LoVo (cell line): ENCODE measurements around the gene CCDC136.

Experiments used
- DNase-seq: peaks from one replicate; pipeline ENCODE4 v3.0.0-alpha.2; 2016; ENCODE audit warnings: low spot score

CCDC136 gene

GRCh38 chr7:128845475-128845874 is 53.7 kb downstream of the CCDC136 start:
- no peak for DNase-seq

DNA sequence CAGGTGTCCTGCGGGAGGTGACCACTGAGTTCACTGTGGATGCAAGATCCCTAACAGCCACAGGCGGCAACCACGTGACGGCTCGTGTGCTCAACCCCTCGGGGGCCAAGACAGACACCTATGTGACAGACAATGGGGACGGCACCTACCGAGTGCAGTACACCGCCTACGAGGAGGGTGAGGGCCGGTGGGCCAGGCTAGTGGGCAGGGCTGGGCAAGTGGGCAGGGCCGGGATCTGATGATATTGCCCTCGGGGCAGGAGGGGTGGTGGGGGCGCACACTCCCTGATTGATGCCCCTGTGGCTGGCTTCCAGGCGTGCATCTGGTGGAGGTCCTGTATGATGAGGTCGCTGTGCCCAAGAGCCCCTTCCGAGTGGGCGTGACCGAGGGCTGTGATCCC is 54.2 kb downstream of the CCDC136 start:
- no peak for DNase-seq

- no peak for DNase-seq
These were observed 55.1 kb downstream of the CCDC136 start for GRCh38 chr7:128846781-128847444.

- DNase-seq = no peak
These were observed 56.0 kb downstream of the CCDC136 start for GRCh38 chr7:128847721-128848211.

GRCh38 chr7:128848289-128849155 is 56.8 kb downstream of the CCDC136 start:
- DNase-seq = no peak

DNA sequence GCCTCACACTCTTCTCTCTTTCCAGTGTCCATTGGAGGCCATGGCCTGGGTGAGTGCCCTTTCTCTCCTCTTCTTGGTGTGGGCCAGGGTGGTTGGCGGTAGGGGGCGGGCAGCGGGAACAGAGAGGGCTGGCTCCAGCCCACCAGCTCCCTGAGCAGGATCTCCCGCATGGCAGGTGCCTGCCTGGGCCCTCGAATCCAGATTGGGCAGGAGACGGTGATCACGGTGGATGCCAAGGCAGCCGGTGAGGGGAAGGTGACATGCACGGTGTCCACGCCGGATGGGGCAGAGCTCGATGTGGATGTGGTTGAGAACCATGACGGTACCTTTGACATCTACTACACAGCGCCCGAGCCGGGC is 57.4 kb downstream of the CCDC136 start:
- DNase-seq = no peak

- DNase-seq = no peak
These were observed 58.2 kb downstream of the CCDC136 start for GRCh38 chr7:128849804-128850490.

GRCh38 chr7:128852537-128853254 is 60.9 kb downstream of the CCDC136 start:
- DNase-seq = no peak

DNA sequence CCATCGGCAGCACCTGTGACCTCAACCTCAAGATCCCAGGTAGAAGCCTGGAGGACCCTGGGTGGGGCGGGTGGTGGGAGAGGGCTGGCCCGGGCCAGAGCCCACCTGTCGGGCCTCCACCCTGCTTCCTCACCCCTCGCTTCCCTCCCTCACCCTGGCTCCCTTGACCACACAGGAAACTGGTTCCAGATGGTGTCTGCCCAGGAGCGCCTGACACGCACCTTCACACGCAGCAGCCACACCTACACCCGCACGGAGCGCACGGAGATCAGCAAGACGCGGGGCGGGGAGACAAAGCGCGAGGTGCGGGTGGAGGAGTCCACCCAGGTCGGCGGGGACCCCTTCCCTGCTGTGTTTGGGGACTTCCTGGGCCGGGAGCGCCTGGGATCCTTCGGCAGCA is 62.0 kb downstream of the CCDC136 start:
- no peak for DNase-seq

- no peak for DNase-seq
These were observed 62.6 kb downstream of the CCDC136 start for GRCh38 chr7:128854396-128854795.

DNA sequence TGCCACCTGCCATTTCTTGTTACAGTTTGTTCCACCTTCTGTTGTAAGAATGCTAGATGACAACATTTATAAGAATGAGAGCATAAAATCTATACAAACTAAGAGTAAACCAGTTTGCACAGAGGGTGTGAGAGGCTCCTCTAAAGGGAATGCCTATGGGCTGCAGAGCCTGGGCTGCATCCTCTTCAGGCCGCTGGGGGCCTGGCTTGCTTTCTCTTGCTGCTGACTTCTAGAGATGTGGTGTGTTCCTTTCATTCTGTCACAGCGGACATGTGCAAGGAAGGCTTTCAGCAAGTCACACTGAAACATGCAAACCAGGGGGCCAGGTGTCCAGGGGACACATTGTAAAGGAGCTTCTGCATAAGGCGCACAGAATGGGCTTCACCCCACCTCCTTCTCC is 63.8 kb downstream of the CCDC136 start:
- no peak for DNase-seq

GRCh38 chr7:128856001-128856718 is 64.4 kb downstream of the CCDC136 start:
- no peak for DNase-seq

DNA sequence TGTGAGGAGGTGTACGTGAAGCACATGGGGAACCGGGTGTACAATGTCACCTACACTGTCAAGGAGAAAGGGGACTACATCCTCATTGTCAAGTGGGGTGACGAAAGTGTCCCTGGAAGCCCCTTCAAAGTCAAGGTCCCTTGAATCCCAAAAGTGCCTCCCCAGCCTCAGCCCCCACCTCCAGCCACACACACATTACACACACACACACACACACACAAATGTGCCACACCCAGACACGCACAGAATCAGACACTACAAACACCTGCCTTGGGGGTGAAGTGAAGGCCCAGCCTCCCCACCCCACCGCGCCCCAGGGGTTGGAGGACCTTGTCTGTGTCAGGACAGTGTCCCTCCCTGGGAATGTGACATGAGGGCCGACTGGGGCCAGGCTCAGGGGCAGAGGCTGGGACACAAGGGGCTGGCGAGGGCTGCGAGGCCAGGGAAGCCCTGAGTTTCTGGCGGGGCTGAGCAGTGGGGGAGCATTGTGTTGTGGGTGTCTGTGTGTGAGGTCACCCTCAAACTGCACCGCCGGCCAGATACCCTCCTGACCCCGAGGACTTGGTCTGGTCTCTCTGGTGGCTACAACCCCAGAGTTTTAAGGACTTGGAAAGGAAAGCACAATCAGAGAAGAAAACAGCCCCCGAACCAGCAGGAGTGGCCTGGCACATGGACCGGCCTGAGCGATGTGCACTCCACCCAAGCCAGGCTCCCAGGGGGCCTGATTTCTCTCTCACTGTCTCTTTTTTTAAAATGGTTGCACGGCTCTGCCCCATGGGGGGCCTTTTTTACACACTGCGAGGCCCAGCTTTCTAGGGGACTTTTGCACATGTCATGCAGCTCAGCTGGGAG is 66.8 kb downstream of the CCDC136 start:
- DNase-seq = no peak

DNA sequence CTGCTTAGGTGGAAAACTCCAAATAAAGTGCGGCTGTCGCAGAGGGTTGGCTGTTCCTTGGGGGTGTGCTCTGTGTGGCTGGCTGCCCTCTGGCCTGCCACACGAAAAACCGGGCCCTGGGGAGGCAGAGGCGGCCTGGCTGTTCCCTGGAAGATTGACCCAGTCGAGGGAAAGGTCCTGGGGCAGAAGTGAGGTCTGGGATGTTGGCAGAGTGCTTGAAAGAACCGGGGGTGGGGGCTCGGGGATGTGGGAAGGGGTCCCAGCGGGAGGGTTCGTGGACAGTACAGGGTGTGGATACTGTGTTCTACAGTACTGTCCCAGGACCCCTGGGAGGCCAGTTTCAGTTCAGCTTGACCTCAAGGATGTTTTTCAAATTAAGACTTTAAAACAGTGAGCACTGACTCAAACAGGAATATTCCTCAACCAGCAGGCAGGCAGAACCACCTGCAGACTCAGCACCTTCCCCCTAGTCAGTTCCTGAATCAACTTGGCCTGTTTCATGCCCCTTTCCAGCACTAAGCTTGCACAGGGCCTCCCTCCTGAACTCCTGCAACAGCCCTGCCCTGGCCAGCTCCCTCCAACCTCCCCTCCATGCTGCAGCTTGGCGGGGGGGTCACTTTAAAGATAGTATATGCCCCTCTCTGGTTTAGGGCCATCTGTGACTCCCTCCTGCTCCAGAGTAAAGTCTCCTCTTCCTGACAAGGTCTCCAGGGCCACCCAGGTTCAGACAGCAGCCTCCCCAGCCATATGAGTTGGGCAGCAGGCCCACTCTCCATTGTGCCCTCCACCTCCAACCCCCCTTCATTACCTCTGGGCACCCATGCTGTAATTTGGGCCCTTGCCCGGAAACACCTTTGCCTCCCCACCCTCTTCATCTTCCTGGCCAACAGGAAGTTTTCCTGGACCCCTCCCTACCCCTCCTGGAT is 67.7 kb downstream of the CCDC136 start:
- DNase-seq = no peak

- no peak for DNase-seq
These were observed 68.6 kb downstream of the CCDC136 start for GRCh38 chr7:128860158-128861073.

- DNase-seq = no peak
These were observed 70.3 kb downstream of the CCDC136 start for GRCh38 chr7:128861957-128862570.

DNA sequence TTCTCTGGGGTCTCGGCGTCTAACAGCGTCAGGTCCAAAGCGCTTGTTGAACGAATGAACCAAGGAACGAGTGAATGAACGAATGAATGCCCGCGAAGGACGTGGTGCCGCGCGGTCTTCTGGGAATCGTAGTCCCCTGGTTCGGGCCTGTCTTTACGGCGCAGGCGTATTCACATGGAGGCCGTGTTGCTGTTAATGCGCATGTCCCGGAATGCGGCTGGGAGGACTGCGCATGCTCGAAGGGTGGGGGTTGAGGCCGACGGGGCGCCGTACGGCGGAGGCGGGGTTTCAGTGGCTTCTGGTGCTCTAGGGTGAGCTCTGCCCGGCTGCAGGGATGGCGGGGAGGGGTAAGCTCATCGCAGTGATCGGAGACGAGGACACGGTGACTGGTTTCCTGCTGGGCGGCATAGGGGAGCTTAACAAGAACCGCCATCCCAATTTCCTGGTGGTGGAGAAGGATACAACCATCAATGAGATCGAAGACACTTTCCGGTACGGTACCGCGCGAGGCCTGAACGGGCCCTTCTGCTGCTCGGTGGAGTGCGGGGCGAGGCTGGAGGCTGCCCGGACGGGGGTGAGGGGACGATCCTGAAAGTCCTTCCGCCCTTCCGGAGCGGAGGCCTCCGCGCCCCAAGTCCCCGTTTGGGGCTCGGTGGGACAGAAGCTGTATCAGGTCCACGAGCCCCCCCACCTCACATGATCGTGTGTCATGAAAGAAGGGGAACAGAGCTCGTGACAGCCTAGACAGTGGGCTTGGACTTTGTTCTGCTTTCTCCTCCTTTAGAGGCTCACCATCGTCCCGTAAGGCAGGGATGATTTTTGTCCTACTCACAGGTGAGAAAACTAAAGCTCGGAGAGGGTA is 71.0 kb downstream of the CCDC136 start, which contains the start of gene ATP6V1F:
Gene ATP6V1F (plus strand): TSS at position 286 of the 862 bp plus-strand sequence. CDS start 49 bp downstream, at position 335.
- peak; percentile 100 for DNase-seq
